Forelimb muscle (tissue), 1 donor: ENCODE results near the gene RAB5IF. TPM values are rescaled to one million over a fixed set of nuclear protein-coding genes. Genes with fewer than 3 reads are reported as not detected.
"Not testable (repeated sequence)": the region's sequence is repeated elsewhere in the genome, so short reads cannot be mapped to it uniquely, and the experiment has no call there.

ENCODE experiments used
- DNase-seq: peaks from one replicate; pipeline ENCODE4 v3.0.0-alpha.2; 2013; ENCODE audit warnings: low read depth
- polyA plus RNA-seq: library from polyadenylated mRNA; unstranded; fragments of 120-200 nt; gene quantifications from one replicate; pipeline ENCODE4 v1.2.1, GENCODE V29; 2013; ENCODE audit not compliant: insufficient read length

The RAB5IF gene, protein sequence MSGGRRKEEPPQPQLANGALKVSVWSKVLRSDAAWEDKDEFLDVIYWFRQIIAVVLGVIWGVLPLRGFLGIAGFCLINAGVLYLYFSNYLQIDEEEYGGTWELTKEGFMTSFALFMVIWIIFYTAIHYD
- 40.7 TPM for polyA plus RNA-seq

DNA sequence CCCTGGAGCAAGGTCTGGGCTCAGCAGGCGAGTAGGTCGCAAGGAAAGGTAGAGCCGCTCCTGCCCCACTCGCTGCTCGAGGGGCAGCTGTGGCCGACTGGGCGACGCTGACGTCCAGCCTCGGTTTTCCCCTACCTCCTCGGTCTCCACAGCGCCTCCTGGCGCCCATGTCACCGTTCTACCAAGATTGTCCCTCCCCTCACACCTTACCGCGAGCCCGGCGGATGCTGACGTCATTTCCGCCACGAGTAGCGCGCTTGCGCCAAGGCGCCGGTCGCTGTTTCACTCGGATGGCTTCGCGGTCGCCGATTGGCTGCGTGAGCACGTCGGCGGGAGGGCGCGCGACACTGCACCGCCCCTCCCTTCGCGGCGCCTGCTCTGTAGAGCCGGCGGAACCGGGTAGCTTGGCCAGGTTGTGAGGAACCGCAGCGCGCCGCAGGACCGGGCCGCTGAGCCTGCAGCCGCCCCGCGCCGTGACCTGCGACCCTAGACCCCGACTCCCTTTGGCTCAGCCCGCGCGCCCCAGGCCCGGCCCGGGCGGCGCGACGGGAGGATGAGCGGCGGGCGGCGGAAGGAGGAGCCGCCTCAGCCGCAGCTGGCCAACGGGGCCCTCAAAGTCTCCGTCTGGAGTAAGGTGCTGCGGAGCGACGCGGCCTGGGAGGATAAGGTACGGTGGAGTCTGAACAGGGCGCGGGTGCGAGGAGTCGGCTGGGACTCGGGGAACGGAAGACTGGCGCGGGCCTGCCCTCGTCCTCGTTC, at the start of gene RAB5IF:
Gene RAB5IF (plus strand): TSS at position 381 of the 759 bp plus-strand sequence. CDS start 173 bp downstream, at position 554.
- peak; percentile 99 for DNase-seq

GRCh38 chr20:36562724-36563123, 42.9 kb upstream of the RAB5IF start:
- DNase-seq: no peak

DNA sequence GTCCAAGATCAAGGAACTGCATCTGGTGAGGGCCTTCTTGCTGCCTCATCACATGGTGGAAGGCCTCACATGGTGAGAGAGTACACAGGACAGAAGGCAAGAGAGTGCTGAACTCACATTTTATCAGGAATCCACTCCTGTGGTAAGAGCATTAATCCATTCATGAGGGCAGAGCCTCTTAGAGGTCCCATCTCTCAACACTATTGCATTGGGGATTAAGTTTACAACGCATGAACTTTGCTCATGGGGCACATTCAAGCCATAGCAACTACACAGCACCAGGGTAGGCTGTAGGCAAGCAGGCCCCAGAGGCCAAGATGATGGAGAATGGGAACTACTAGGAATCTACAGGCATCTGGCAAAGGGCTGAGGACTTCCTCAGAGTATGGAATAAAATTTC, 42.2 kb upstream of the RAB5IF start:
- no peak for DNase-seq

DNA sequence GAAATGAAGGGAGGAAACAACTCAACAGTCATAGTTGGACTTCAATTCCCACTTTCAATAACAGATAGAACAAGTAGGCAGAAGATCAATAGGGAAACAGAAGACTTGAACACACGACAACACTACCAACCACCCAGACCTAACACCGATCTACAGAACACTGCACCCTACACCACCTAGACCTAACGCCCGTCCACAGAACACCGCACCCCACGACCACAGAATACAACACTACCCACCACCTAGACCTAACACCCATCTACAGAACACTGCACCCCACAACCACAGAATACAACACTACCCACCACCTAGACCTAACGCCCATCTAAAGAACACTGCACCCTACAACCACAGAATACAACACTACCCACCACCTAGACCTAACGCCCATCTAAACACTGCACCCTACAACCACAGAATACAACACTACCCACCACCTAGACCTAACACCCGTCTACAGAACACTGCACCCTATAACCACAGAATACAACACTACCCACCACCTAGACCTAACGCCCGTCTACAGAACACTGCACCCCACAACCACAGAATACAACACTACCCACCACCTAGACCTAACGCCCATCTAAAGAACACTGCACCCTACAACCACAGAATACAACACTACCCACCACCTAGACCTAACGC, 41.4 kb upstream of the RAB5IF start:
- not testable (repeated sequence) for DNase-seq

- DNase-seq: not testable (repeated sequence)
These were observed 40.9 kb upstream of the RAB5IF start for GRCh38 chr20:36564726-36565121.

GRCh38 chr20:36565520-36565919, 40.1 kb upstream of the RAB5IF start:
- DNase-seq: no peak

DNA sequence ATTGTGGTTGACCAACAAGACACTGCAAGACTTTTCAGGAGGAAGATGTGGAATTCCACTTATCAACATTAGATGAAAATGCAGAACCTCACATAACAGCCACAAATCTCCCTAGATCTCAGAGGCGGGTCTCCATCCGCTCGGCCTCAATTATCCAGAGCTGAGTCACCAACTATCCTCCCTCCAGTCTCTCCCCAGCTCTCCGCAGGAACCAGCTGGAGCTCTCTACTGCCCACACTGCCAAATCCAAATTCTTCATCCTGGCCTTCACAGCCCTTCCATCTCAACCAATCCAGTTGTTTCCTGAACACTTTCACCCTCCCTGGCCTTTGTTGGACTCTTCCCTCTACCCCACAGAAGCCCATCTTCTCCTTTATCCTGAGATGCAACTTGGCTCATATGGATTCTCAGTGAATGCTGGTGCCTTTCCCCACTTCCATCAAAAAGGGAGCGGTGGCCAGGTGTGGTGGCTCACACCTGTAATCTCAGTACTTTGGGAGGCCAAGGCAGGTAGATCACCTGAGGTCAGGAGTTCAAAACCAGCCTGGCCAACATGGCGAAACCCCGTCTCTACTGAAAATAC, 35.6 kb upstream of the RAB5IF start:
- DNase-seq: no peak

GRCh38 chr20:36571564-36572504, 33.7 kb upstream of the RAB5IF start:
- DNase-seq: no peak

DNA sequence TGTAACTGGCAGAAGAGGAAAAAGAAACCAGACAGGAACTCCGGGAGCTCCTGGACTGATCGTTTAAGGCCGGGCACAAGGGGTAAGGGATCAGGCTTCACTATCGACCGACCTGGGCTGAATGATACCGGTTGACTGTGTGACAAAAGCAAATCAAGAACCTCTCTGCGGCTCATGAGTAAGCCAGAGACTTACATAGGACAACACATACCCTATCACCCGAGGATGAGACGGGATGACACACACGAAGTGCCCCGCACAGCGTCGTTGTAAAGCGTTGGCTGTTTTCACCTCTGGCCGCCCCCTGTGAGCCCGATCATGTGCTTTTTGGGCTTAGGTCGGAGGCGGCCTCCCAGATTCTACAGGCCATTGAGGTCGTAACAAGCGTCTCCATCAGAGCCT, 32.9 kb upstream of the RAB5IF start:
- DNase-seq: no peak

DNA sequence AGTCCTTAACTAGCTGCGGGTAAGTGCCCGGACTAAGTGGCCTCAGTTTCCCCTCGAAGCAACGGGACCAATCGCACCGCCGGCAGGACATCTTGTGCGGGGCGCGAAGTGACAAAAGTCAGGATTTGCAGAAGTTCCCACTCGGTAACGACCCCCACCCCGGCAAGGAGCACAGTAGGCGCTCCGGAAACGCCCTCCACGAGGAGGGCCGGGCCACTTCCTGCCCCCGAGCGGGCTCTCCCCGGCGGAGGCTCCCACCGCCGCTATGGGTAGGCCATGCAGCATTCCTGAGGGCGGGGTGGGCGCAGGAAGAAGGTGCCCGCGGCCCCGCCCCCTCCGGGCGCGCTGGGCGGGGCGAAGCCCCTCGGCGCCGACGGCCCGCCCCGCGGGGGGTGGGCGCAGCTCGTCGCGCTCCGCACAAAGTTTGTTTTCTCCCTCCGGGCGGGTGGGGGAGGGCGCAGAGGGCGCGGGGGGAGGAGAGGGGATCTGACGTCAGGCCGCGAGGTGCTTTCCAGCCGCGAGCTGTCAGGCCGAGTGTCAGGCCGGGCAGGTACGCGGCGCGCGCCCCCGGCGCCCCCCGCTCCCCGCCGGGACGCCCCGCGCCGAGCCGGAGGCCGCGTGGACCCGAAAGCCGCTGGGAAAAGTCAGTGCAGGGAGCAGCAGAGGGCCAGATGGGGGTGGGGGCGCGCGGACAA, 32.3 kb upstream of the RAB5IF start, which contains the start of gene TGIF2:
Gene TGIF2 (plus strand): TSS at position 495 of the 695 bp plus-strand sequence. CDS start 5,178 bp downstream, outside the sequence.
- peak; percentile 51 for DNase-seq

- DNase-seq: no peak
These were observed 31.7 kb upstream of the RAB5IF start for GRCh38 chr20:36573798-36574365.

DNA sequence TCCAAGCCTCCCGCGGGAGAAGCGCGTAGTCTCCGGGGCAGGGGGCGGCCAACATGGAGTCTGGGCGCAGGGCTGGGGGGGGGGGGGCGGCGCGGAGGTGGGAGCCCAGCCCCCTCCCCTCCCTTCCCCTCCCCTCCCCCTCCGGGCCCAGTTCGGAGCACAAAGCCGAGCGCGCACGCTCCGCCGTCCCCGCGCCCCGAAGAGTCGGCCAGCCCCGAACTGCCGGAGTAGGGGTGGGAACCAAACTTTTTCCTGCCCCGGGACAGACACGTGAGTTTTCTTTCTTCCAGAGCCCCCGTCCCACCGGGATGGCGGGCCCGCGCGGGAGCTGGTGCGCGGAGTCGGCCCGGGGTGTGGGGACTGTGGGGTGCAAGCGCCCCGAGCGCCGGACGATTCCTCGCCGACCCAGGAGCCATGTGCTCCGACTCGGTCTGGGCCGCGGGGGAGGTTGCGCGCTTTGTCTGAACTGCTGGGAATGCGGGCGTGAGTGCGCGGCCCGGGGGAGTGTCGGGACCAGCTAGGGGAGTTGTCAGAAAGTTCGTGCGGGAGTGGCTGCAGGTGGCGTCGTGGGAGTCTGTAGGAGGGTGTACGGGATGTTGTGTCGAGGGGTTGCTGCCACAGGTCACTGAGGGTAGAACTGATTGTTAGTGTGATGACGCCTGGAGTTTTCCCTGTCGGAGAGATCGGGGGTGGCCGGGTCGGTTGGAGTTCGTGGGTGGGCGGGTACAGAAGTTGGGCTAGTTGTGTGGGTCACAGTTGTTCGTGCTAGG, 31.0 kb upstream of the RAB5IF start:
- no peak for DNase-seq

DNA sequence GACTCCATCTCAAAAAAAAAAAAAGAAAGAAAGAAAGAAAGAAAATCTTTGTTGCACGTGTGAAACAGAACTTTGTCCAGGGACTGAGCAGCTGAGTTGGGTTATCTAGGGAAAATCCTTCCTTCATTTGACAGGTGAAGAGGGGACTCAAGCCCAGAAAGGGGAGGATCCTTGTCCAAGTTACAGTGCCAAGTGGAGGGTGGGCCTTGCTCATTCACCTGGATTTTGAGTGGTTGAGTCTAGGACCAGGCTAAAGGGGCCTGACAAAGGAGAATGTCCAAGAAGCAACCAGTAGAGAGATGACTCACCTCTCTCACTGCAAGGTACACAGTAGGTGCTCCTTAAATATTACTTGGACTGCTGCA, 29.5 kb upstream of the RAB5IF start:
- DNase-seq: no peak

- DNase-seq: no peak
These were observed 27.1 kb upstream of the RAB5IF start for GRCh38 chr20:36578356-36579041.

GRCh38 chr20:36579996-36580545, 25.5 kb upstream of the RAB5IF start:
- DNase-seq: no peak

- no peak for DNase-seq
These were observed 23.3 kb upstream of the RAB5IF start for GRCh38 chr20:36582322-36582721.

- no peak for DNase-seq
These were observed 22.8 kb upstream of the RAB5IF start for GRCh38 chr20:36582821-36583220.

DNA sequence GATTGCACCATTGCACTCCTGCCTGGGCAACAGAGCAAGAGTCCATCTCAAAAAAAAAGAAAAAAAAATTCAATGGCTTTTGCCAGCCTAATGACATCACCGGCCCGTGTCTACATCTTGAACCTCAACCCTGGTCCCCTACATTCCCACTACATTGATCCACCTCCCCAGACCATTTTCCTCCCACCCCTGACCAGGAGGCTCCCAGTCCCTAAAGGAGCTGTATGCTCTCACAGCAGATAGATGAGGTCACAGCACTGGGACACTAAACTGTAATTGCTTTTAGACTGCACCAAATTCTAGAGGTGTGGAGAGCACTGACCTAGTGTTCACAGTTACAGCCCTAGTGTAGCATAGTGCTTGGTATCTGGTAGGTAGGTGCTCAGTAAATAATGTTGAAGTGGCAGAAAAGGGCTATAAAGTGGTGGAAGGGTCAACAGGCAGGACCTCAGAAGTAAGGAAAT, 21.5 kb upstream of the RAB5IF start:
- no peak for DNase-seq
